ENCODE results near the gene ZNF862.

Gene ZNF862

DNA sequence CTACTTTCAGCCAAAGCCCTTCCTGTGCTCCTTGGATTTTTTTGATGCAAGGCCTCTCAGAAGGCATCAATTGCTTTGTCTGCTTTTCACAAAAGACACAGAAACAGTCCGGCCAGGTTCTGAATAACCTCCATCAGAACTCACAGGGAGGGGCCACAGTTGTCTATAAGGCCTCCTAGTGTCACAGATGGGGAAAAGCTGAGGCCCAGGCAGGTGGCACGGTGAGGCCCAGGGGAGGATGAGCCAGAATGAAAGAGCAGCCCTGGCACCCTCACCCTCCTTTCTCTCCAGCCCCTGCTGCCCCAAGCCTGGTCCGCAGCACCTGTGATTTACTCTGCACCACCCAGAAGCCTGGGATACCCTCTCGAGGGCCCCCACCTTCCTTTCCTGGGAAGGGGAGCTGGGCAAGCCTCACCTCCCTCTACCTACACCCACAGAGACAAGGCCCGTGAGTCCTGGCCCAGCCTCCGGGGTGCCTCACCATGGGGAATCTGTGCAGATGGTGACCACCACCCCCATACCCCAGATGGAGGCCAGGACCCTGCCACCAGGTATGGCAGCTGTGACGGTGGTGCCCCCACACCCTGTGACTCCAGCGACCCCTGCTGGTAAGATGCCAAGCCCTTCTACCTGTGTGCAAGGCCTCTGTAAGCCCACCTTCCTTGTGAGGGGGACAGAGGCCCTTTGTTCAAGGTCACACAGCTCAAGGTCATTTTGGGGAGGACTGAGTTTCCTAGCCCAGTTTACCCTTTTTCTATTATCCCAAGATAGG, 38.6 kb upstream of the ZNF862 start:
- H3K36me3 ChIP-seq: no peaks in the 10 kb centered on the region
- peaks cover 0 to 6% of the 10 kb centered on the region in 2 donors for H3K27me3 ChIP-seq
- H3K4me1 ChIP-seq: no peaks in the 10 kb centered on the region
- no peaks in the 10 kb centered on the region for H3K9me3 ChIP-seq
- no peak for DNase-seq
- no peak overlapping the region for H3K4me3 ChIP-seq
- intact Hi-C loops (cut with DNase I; ENCODE audit: low total_unique reads): no loop called here
- TF ChIP-seq, protein P1, sequence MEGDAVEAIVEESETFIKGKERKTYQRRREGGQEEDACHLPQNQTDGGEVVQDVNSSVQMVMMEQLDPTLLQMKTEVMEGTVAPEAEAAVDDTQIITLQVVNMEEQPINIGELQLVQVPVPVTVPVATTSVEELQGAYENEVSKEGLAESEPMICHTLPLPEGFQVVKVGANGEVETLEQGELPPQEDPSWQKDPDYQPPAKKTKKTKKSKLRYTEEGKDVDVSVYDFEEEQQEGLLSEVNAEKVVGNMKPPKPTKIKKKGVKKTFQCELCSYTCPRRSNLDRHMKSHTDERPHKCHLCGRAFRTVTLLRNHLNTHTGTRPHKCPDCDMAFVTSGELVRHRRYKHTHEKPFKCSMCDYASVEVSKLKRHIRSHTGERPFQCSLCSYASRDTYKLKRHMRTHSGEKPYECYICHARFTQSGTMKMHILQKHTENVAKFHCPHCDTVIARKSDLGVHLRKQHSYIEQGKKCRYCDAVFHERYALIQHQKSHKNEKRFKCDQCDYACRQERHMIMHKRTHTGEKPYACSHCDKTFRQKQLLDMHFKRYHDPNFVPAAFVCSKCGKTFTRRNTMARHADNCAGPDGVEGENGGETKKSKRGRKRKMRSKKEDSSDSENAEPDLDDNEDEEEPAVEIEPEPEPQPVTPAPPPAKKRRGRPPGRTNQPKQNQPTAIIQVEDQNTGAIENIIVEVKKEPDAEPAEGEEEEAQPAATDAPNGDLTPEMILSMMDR (IDR thresholded peaks at IDR 0.05): no peak
- no peak overlapping the region for H3K27ac ChIP-seq

DNA sequence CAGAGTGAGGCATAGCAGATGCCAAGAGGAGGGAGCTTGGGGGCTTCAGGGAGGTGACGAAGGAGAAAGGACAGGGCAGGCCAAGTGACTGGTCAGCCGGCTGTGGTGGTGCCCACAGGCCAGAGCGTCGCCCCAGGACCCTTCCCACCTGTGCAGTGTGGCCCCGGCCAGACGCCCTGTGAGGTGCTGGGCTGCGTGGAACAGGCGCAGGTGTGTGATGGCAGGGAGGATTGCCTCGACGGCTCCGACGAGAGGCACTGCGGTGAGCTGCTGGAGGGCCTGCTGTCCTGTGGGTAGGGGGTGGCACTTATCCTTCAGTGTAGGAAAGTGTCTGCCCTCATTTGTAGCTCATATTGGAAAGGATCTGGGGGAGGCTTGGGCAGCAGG, 38.0 kb upstream of the ZNF862 start:
- DNase-seq: no peak
- Histone ChIP-seq H3K4me3 (no peak overlapping the region), H3K36me3 (no peaks in the 10 kb centered on the region), H3K4me1 (no peaks in the 10 kb centered on the region), H3K9me3 (no peaks in the 10 kb centered on the region), H3K27me3 (peaks cover 0 to 8% of the 10 kb centered on the region in 2 donors), H3K27ac (no peak overlapping the region)
- intact Hi-C loops (cut with DNase I; ENCODE audit: low total_unique reads): no loop called here
- TF ChIP-seq, protein P1 (IDR thresholded peaks at IDR 0.05): no peak

DNA sequence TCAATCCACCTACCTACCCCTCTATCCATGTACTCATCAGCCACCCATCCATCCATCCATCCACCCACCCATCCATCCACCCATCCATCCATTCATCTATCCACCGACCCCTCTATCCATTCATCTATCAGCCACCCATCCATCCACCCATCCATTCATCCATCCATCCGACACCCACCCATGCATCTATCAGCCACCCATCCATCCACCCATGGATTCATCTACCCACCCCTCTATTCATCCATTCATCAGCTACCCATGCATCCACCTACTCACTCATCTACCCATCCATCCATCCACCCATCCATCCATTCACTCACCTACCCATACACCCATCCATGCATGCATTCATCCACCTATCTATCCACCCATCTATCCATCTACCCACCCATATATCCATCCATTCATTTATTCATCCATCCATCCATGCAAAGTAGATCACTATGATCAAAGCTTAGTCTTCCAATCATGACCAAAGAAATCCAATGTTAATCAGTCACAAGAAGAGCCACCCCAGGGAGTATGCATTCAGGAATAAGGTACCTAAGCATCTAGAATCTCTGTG, 37.1 kb upstream of the ZNF862 start:
- intact Hi-C loops (cut with DNase I; ENCODE audit: low total_unique reads): no loop called here
- no peak for DNase-seq
- no peak overlapping the region for H3K27ac ChIP-seq

DNA sequence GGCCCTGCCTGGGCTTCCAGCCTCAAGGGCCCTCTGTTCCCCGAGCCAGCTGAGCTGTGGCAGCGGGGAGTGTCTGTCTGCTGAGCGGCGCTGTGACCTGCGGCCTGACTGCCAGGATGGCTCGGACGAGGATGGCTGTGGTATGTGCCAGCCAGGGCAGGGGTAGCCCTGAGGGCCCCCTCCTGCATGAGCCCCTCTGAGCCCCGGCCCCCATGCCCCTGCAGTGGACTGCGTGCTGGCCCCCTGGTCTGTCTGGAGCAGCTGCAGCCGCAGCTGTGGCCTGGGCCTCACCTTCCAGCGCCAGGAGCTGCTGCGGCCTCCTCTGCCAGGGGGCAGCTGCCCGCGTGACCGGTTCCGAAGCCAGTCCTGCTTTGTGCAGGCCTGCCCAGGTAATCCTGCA, 36.4 kb upstream of the ZNF862 start:
- intact Hi-C loops (cut with DNase I; ENCODE audit: low total_unique reads): no loop called here
- DNase-seq: no peak
- Histone ChIP-seq H3K36me3 (no peaks in the 10 kb centered on the region), H3K4me1 (no peaks in the 10 kb centered on the region), H3K27ac (no peak overlapping the region), H3K4me3 (no peak overlapping the region), H3K9me3 (no peaks in the 10 kb centered on the region), H3K27me3 (peaks cover 0 to 22% of the 10 kb centered on the region in 2 donors)
- TF ChIP-seq, protein P1 (IDR thresholded peaks at IDR 0.05): no peak

More for the DNA sequence above, 37.1 kb upstream of the ZNF862 start:
- Histone ChIP-seq H3K4me1 (no peaks in the 10 kb centered on the region), H3K9me3 (no peaks in the 10 kb centered on the region), H3K4me3 (no peak overlapping the region), H3K27me3 (peaks cover 0 to 15% of the 10 kb centered on the region in 2 donors), H3K36me3 (no peaks in the 10 kb centered on the region)
- TF ChIP-seq, protein P1 (IDR thresholded peaks at IDR 0.05): no peak

DNA sequence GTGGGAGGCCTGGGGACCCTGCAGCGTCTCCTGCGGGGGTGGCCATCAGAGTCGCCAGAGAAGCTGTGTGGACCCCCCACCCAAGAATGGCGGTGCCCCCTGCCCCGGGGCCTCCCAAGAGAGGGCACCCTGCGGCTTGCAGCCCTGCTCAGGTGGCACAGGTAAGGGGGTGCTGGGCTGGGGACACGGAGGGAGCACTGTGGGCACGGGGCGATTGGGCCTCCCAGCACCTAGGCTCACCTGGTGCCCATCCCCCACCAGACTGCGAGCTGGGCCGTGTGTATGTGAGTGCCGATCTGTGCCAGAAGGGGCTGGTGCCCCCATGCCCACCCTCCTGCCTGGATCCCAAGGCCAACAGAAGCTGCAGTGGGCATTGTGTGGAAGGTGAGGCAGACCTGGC, 35.2 kb upstream of the ZNF862 start:
- H3K27me3 ChIP-seq: peaks cover 0 to 24% of the 10 kb centered on the region in 2 donors
- no peaks in the 10 kb centered on the region for H3K36me3 ChIP-seq
- H3K4me3 ChIP-seq: no peak overlapping the region
- intact Hi-C loops (cut with DNase I; ENCODE audit: low total_unique reads): no loop called here
- TF ChIP-seq, protein P1 (IDR thresholded peaks at IDR 0.05): no peak
- H3K27ac ChIP-seq: no peak overlapping the region
- no peaks in the 10 kb centered on the region for H3K9me3 ChIP-seq
- no peak for DNase-seq
- no peaks in the 10 kb centered on the region for H3K4me1 ChIP-seq

Data from tibial artery (tissue), 4 donors.